ENCODE results near the gene AGMO. TPM values are rescaled to one million over a fixed set of nuclear protein-coding genes. Genes with fewer than 3 reads are reported as not detected.

AGMO gene
- total RNA-seq, 2 donors from 2014 or later: 1.9 TPM; not detected in 1

GRCh38 chr7:15603124-15603523, 41.3 kb upstream of the AGMO start:
- Histone ChIP-seq H3K27me3 (ENCODE audit: control insufficient read depth, insufficient read depth, low read length, poor library complexity, severe bottlenecking) (no peaks in the 10 kb centered on the region), H3K4me3 (ENCODE audit: low read length) (no peak overlapping the region), H3K9ac (ENCODE audit: extremely low read depth, low read length, poor library complexity, severe bottlenecking) (no peak overlapping the region), H3K4me1 (ENCODE audit: control insufficient read depth, insufficient read depth, low read length) (no peaks in the 10 kb centered on the region), H3K27ac (ENCODE audit: low read depth, low read length) (no peak overlapping the region), H3K36me3 (ENCODE audit: control insufficient read depth, insufficient read depth, low read length) (no peaks in the 10 kb centered on the region), H3K9me3 (ENCODE audit: control insufficient read depth, low read length) (no peaks in the 10 kb centered on the region)
- no peak for DNase-seq
- 66 to 67% methylated on average over 2 of the region's 2 CpGs for WGBS, 2 experiments (ENCODE audit: insufficient coverage in 1 of 2, insufficient read length in 1 of 2)
- Mint-ChIP-seq H3K4me1 (peaks cover 3% of the 10 kb centered on the region), H3K27ac (no peak overlapping the region), H3K9me3 (no peaks in the 10 kb centered on the region), H3K4me3 (no peak overlapping the region), H3K36me3 (ENCODE audit: low read depth) (no peaks in the 10 kb centered on the region), H3K27me3 (ENCODE audit: insufficient read depth) (no peaks in the 10 kb centered on the region)
- no peak for TF ChIP-seq CTCF (conservative IDR thresholded peaks at IDR 0.05)

DNA sequence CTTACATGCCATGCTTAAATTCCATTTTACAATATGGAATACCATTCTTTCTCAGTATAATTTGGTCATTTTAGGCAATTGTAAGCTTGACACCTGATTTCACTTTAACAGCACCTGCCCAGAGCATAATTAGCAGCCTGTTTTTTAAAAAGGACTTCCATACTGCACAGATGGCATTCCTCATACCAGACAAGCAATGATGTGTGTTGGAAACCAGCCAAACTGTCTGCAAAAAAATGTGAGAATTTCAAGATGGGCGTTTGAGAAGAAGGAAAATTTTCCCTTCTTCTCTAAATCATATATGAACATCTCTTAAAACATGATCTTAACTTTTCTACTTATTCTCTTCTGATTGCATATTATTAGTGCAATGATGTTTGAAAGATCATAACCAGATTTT, 40.4 kb upstream of the AGMO start:
- no peak overlapping the region for H3K27ac Mint-ChIP-seq
- no peak for DNase-seq
- Histone ChIP-seq H3K27me3 (ENCODE audit: control insufficient read depth, insufficient read depth, low read length, poor library complexity, severe bottlenecking) (no peaks in the 10 kb centered on the region), H3K27ac (ENCODE audit: low read depth, low read length) (no peak overlapping the region), H3K4me1 (ENCODE audit: control insufficient read depth, insufficient read depth, low read length) (no peaks in the 10 kb centered on the region), H3K9me3 (ENCODE audit: control insufficient read depth, low read length) (no peaks in the 10 kb centered on the region), H3K9ac (ENCODE audit: extremely low read depth, low read length, poor library complexity, severe bottlenecking) (no peak overlapping the region), H3K36me3 (ENCODE audit: control insufficient read depth, insufficient read depth, low read length) (no peaks in the 10 kb centered on the region), H3K4me3 (ENCODE audit: low read length) (no peak overlapping the region)
- 100% methylated on average over 1 of the region's 1 CpG for WGBS, 2 experiments (ENCODE audit: insufficient coverage in 1 of 2, insufficient read length in 1 of 2)
- no peaks in the 10 kb centered on the region for H3K27me3 Mint-ChIP-seq (ENCODE audit: insufficient read depth)
- H3K4me1 Mint-ChIP-seq: no peaks in the 10 kb centered on the region
- TF ChIP-seq CTCF (conservative IDR thresholded peaks at IDR 0.05): no peak
- no peaks in the 10 kb centered on the region for H3K36me3 Mint-ChIP-seq (ENCODE audit: low read depth)
- H3K9me3 Mint-ChIP-seq: no peaks in the 10 kb centered on the region
- no peak overlapping the region for H3K4me3 Mint-ChIP-seq

- Mint-ChIP-seq H3K4me1 (no peaks in the 10 kb centered on the region), H3K27ac (no peak overlapping the region), H3K27me3 (ENCODE audit: insufficient read depth) (no peaks in the 10 kb centered on the region), H3K9me3 (no peaks in the 10 kb centered on the region), H3K36me3 (ENCODE audit: low read depth) (no peaks in the 10 kb centered on the region), H3K4me3 (no peak overlapping the region)
- Histone ChIP-seq H3K4me3 (ENCODE audit: low read length) (no peak overlapping the region), H3K4me1 (ENCODE audit: control insufficient read depth, insufficient read depth, low read length) (no peaks in the 10 kb centered on the region), H3K9ac (ENCODE audit: extremely low read depth, low read length, poor library complexity, severe bottlenecking) (no peak overlapping the region), H3K36me3 (ENCODE audit: control insufficient read depth, insufficient read depth, low read length) (no peaks in the 10 kb centered on the region), H3K27ac (ENCODE audit: low read depth, low read length) (no peak overlapping the region), H3K27me3 (ENCODE audit: control insufficient read depth, insufficient read depth, low read length, poor library complexity, severe bottlenecking) (no peaks in the 10 kb centered on the region), H3K9me3 (ENCODE audit: control insufficient read depth, low read length) (no peaks in the 10 kb centered on the region)
- TF ChIP-seq CTCF (conservative IDR thresholded peaks at IDR 0.05): no peak
- WGBS, 2 experiments (ENCODE audit: insufficient coverage in 1 of 2, insufficient read length in 1 of 2): 89% methylated on average over 1 of the region's 1 CpG; no CpG with 5 or more reads in 1 of the 2 experiments
- DNase-seq: no peak
Observed at GRCh38 chr7:15601175-15601574, 39.4 kb upstream of the AGMO start.

Data from endodermal cell (in vitro differentiated cells).